ENCODE data around the gene KRT77.

DNA sequence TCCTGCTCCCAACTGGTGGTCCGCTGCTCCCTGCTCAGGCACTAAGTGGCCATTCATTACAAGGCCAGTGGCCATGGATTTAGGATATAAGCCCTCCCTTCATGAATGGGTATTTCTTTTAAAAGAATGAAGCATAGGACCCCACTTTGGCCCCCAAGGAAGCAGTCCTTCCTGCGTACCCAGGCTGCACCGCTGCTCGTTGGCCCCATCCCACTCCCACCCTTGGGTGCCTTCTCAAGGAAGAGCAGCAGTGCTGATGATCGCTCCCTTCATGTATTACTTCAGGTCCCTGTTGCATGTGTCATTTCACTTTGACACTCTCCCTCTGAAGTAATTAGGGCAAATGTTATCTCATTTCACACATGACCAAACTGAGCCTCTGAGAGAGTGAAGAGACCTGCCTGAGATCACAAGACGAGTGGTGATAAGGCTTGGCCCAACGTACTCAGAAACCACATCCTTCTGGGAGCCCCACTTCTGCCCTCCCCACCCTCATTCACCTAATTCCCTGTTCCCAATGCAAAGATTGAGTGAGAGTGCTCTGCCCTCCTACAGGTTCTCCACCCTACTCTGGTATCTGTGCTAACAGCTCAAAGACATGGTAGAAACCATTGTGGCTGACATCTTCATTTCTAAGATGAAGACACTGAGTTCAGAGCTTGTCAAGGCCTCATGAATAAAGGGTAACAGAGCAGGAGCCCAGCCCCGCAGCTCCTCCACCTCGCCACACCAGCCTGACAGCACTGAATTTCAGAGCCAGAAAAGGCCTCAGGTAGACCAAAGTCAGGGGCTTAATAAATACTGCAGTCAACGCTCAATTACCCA, 41.0 kb downstream of the KRT77 start:
- TF ChIP-seq EZH2 (IDR thresholded peaks at IDR 0.05; ENCODE audit: insufficient read depth, poor library complexity, severe bottlenecking) (no peak), EZH2phosphoT487 (IDR thresholded peaks at IDR 0.05; ENCODE audit: insufficient read depth, low read depth) (no peak)
